ENCODE data around the gene PCDHA4.
"Not testable (repeated sequence)": the region's sequence is repeated elsewhere in the genome, so short reads cannot be mapped to it uniquely, and the experiment has no call there.

The PCDHA4 gene

DNA sequence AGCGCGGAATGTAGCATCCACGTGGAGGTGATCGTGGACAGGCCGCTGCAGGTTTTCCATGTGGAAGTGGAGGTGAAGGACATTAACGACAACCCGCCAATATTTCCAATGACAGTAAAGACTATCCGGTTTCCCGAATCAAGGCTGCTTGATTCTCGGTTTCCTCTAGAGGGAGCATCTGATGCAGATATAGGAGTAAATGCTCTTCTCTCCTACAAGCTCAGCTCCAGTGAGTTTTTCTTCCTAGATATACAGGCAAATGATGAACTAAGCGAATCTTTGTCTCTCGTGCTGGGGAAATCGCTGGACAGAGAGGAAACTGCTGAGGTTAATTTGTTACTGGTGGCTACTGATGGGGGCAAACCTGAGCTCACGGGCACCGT is 11.6 kb upstream of the PCDHA4 start:
- Histone ChIP-seq H3K4me3 (ENCODE audit: low read depth in 1 of 2, low read length in 2 of 2) (no peak overlapping the region), H3K27me3 (ENCODE audit: control insufficient read depth in 1 of 2, insufficient read depth in 2 of 2, low read length in 2 of 2) (no peaks in the 10 kb centered on the region), H3K36me3 (ENCODE audit: control insufficient read depth in 1 of 2, insufficient read depth in 2 of 2, low read length in 2 of 2) (no peaks in the 10 kb centered on the region), H3K27ac (ENCODE audit: low read depth, low read length) (no peak overlapping the region), H3K4me1 (ENCODE audit: control insufficient read depth in 1 of 2, insufficient read depth in 2 of 2, low read length in 2 of 2) (no peaks in the 10 kb centered on the region), H3K9ac (ENCODE audit: low read depth in 1 of 2, low read length in 2 of 2) (no peak overlapping the region), H3K9me3 (ENCODE audit: control insufficient read depth in 1 of 2, low read length in 2 of 2) (peaks cover 24% of the 10 kb centered on the region in 2 donors)

DNA sequence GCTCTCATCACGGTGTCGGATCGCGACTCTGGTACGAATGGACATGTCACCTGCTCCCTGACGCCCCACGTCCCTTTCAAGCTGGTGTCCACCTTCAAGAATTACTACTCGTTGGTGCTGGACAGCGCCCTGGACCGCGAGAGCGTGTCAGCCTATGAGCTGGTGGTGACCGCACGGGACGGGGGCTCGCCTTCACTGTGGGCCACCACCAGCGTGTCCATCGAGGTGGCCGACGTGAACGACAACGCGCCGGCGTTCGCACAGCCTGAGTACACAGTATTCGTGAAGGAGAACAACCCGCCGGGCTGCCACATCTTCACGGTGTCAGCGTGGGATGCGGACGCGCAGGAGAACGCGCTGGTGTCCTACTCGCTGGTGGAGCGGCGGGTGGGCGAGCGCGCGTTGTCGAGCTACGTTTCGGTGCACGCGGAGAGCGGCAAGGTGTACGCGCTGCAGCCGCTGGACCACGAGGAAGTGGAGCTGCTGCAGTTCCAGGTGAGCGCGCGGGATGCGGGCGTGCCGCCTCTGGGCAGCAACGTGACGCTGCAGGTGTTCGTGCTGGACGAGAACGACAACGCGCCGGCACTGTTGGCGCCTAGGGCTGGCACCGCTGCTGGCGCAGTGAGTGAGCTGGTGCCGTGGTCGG is 10.7 kb upstream of the PCDHA4 start:
- H3K27me3 ChIP-seq (ENCODE audit: control insufficient read depth in 1 of 2, insufficient read depth in 2 of 2, low read length in 2 of 2), result not testable (repeated sequence)
- peaks cover 24% of the 10 kb centered on the region in 2 donors for H3K9me3 ChIP-seq (ENCODE audit: control insufficient read depth in 1 of 2, low read length in 2 of 2)

DNA sequence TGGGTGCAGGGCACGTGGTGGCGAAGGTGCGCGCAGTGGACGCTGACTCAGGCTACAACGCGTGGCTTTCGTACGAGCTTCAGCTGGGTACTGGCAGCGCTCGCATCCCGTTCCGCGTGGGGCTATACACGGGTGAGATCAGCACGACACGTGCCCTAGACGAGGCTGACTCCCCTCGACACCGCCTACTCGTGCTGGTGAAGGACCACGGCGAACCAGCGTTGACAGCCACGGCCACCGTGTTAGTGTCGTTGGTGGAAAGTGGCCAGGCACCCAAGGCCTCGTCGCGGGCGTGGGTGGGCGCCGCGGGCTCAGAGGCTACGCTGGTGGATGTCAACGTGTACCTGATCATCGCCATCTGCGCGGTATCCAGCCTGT is 10.2 kb upstream of the PCDHA4 start:
- no peaks in the 10 kb centered on the region for H3K36me3 ChIP-seq (ENCODE audit: control insufficient read depth in 1 of 2, insufficient read depth in 2 of 2, low read length in 2 of 2)
- H3K9ac ChIP-seq (ENCODE audit: low read depth in 1 of 2, low read length in 2 of 2), result no peak overlapping the region
- peak overlapping the region in 1 of 2 donors; percentile 19 for H3K4me3 ChIP-seq (ENCODE audit: low read depth in 1 of 2, low read length in 2 of 2)
- H3K4me1 ChIP-seq (ENCODE audit: control insufficient read depth in 1 of 2, insufficient read depth in 2 of 2, low read length in 2 of 2), result no peaks in the 10 kb centered on the region
- no peak overlapping the region for H3K27ac ChIP-seq (ENCODE audit: low read depth, low read length)
- no peaks in the 10 kb centered on the region for H3K27me3 ChIP-seq (ENCODE audit: control insufficient read depth in 1 of 2, insufficient read depth in 2 of 2, low read length in 2 of 2)
- peaks cover 24 to 28% of the 10 kb centered on the region in 2 donors for H3K9me3 ChIP-seq (ENCODE audit: control insufficient read depth in 1 of 2, low read length in 2 of 2)

More for the DNA sequence above, 10.7 kb upstream of the PCDHA4 start:
- H3K27ac ChIP-seq (ENCODE audit: low read depth, low read length); H3K4me1 ChIP-seq (ENCODE audit: control insufficient read depth in 1 of 2, insufficient read depth in 2 of 2, low read length in 2 of 2); H3K36me3 ChIP-seq (ENCODE audit: control insufficient read depth in 1 of 2, insufficient read depth in 2 of 2, low read length in 2 of 2); H3K9ac ChIP-seq (ENCODE audit: low read depth in 1 of 2, low read length in 2 of 2): not testable (repeated sequence)
- peak overlapping the region in 1 of 2 donors; percentile 19 for H3K4me3 ChIP-seq (ENCODE audit: low read depth in 1 of 2, low read length in 2 of 2)

DNA sequence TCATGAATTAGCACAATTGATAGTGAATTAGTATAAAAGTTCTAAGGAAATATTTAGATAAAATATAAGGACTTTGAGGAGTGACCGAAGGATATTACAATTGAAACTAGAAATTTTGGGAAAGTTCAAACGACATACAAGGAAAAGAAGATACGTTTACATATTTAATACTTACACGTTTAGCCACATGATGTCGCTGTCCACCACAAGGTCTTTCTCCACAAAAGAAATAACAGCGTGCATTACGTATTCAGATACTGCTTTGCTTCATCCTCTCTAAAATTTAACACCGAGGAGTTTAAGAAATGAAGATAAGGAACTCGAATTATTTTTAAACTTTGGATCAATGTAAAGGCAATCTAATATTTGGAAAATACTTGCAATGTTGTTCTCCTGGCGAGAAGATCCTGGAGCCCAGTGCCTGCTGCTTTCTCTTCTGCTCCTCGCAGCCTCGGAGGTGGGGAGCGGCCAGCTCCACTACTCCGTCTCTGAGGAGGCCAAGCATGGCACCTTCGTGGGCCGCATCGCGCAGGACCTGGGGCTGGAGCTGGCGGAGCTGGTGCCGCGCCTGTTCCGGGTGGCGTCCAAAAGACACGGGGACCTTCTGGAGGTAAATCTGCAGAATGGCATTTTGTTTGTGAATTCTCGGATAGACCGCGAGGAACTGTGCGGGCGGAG is 5.9 kb upstream of the PCDHA4 start, which contains the start of gene PCDHA3:
Gene PCDHA3, plus strand, starts transcription at position 242 of the 678 bp plus-strand sequence.
- no peaks in the 10 kb centered on the region for H3K36me3 ChIP-seq (ENCODE audit: control insufficient read depth in 1 of 2, insufficient read depth in 2 of 2, low read length in 2 of 2)
- H3K4me1 ChIP-seq (ENCODE audit: control insufficient read depth in 1 of 2, insufficient read depth in 2 of 2, low read length in 2 of 2), result no peaks in the 10 kb centered on the region
- no peak within 1 kb of the TSS for H3K9ac ChIP-seq (ENCODE audit: low read depth in 1 of 2, low read length in 2 of 2)
- no peaks in the 10 kb centered on the region for H3K27me3 ChIP-seq (ENCODE audit: control insufficient read depth in 1 of 2, insufficient read depth in 2 of 2, low read length in 2 of 2)
- H3K9me3 ChIP-seq (ENCODE audit: control insufficient read depth in 1 of 2, low read length in 2 of 2), result peaks cover 21 to 23% of the 10 kb centered on the region in 2 donors
- no peak within 1 kb of the TSS for H3K27ac ChIP-seq (ENCODE audit: low read depth, low read length)
- peak within 1 kb of the TSS; percentile 6 to 23 for H3K4me3 ChIP-seq (ENCODE audit: low read depth in 1 of 2, low read length in 2 of 2)

DNA sequence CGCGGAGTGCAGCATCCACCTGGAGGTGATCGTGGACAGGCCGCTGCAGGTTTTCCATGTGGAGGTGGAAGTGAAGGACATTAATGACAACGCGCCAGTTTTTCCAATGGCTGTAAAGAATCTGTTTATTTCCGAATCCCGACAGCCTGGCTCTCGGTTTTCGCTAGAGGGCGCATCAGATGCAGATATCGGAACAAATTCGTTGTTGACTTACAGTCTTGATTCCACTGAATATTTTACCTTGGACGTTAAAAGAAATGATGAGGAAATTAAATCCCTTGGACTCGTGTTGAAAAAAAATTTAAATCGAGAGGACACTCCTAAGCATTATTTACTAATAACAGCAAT is 5.4 kb upstream of the PCDHA4 start:
- H3K36me3 ChIP-seq (ENCODE audit: control insufficient read depth in 1 of 2, insufficient read depth in 2 of 2, low read length in 2 of 2), result no peaks in the 10 kb centered on the region
- H3K27ac ChIP-seq (ENCODE audit: low read depth, low read length), result no peak overlapping the region
- no peak overlapping the region for H3K9ac ChIP-seq (ENCODE audit: low read depth in 1 of 2, low read length in 2 of 2)
- H3K9me3 ChIP-seq (ENCODE audit: control insufficient read depth in 1 of 2, low read length in 2 of 2), result peaks cover 16 to 19% of the 10 kb centered on the region in 2 donors
- H3K27me3 ChIP-seq (ENCODE audit: control insufficient read depth in 1 of 2, insufficient read depth in 2 of 2, low read length in 2 of 2), result no peaks in the 10 kb centered on the region
- no peaks in the 10 kb centered on the region for H3K4me1 ChIP-seq (ENCODE audit: control insufficient read depth in 1 of 2, insufficient read depth in 2 of 2, low read length in 2 of 2)
- H3K4me3 ChIP-seq (ENCODE audit: low read depth in 1 of 2, low read length in 2 of 2), result peak overlapping the region; percentile 6 to 23

DNA sequence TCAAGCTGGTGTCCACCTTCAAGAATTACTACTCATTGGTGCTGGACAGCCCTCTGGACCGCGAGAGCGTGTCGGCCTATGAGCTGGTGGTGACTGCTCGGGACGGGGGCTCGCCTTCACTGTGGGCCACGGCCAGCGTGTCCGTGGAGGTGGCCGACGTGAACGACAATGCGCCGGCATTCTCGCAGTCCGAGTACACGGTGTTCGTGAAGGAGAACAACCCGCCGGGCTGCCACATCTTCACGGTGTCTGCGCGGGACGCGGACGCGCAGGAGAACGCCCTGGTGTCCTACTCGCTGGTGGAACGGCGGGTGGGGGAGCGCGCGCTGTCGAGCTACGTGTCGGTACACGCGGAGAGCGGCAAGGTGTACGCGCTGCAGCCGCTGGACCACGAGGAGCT is 4.5 kb upstream of the PCDHA4 start:
- not testable (repeated sequence) for H3K4me1 ChIP-seq (ENCODE audit: control insufficient read depth in 1 of 2, insufficient read depth in 2 of 2, low read length in 2 of 2); H3K36me3 ChIP-seq (ENCODE audit: control insufficient read depth in 1 of 2, insufficient read depth in 2 of 2, low read length in 2 of 2); H3K27me3 ChIP-seq (ENCODE audit: control insufficient read depth in 1 of 2, insufficient read depth in 2 of 2, low read length in 2 of 2); H3K9ac ChIP-seq (ENCODE audit: low read depth in 1 of 2, low read length in 2 of 2); H3K4me3 ChIP-seq (ENCODE audit: low read depth in 1 of 2, low read length in 2 of 2); H3K27ac ChIP-seq (ENCODE audit: low read depth, low read length)
- H3K9me3 ChIP-seq (ENCODE audit: control insufficient read depth in 1 of 2, low read length in 2 of 2), result peaks cover 10 to 13% of the 10 kb centered on the region in 2 donors

DNA sequence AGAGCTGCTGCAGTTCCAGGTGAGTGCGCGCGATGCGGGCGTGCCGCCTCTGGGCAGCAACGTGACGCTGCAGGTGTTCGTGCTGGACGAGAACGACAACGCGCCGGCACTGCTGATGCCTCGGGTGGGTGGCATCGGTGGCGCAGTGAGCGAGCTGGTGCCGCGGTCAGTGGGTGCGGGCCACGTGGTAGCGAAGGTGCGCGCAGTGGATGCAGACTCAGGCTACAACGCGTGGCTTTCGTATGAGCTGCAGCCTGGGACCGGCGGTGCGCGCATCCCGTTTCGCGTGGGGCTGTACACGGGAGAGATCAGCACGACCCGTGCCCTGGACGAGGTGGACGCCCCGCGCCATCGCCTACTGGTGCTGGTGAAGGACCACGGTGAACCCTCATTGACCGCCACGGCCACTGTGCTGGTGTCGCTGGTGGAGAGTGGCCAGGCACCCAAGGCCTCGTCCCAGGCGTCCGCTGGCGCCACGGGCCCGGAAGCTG is 4.0 kb upstream of the PCDHA4 start:
- H3K9me3 ChIP-seq (ENCODE audit: control insufficient read depth in 1 of 2, low read length in 2 of 2), result peaks cover 12 to 15% of the 10 kb centered on the region in 2 donors
- no peak overlapping the region for H3K4me3 ChIP-seq (ENCODE audit: low read depth in 1 of 2, low read length in 2 of 2)
- no peak overlapping the region for H3K9ac ChIP-seq (ENCODE audit: low read depth in 1 of 2, low read length in 2 of 2)
- no peaks in the 10 kb centered on the region for H3K4me1 ChIP-seq (ENCODE audit: control insufficient read depth in 1 of 2, insufficient read depth in 2 of 2, low read length in 2 of 2)
- no peaks in the 10 kb centered on the region for H3K27me3 ChIP-seq (ENCODE audit: control insufficient read depth in 1 of 2, insufficient read depth in 2 of 2, low read length in 2 of 2)
- H3K36me3 ChIP-seq (ENCODE audit: control insufficient read depth in 1 of 2, insufficient read depth in 2 of 2, low read length in 2 of 2), result no peaks in the 10 kb centered on the region
- H3K27ac ChIP-seq (ENCODE audit: low read depth, low read length), result no peak overlapping the region

DNA sequence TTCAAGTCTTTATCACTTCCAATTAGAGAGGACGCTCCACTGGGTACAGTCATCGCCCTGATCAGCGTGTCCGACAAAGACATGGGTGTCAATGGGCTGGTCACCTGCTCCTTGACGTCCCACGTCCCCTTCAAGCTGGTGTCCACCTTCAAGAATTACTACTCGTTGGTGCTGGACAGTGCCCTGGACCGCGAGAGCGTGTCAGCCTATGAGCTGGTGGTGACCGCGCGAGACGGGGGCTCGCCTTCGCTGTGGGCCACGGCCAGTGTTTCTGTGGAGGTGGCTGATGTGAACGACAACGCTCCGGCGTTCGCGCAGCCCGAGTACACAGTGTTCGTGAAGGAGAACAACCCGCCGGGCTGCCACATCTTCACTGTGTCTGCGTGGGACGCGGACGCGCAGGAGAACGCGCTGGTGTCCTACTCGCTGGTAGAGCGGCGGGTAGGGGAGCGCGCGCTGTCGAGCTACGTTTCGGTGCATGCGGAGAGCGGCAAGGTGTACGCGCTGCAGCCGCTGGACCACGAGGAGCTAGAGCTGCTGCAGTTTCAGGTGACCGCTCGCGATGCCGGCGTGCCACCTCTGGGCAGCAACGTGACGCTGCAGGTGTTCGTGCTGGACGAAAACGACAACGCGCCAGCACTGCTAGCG is 1.5 kb downstream of the PCDHA4 start:
- H3K9ac ChIP-seq (ENCODE audit: low read depth in 1 of 2, low read length in 2 of 2); H3K27me3 ChIP-seq (ENCODE audit: control insufficient read depth in 1 of 2, insufficient read depth in 2 of 2, low read length in 2 of 2); H3K36me3 ChIP-seq (ENCODE audit: control insufficient read depth in 1 of 2, insufficient read depth in 2 of 2, low read length in 2 of 2); H3K27ac ChIP-seq (ENCODE audit: low read depth, low read length); H3K4me1 ChIP-seq (ENCODE audit: control insufficient read depth in 1 of 2, insufficient read depth in 2 of 2, low read length in 2 of 2); H3K4me3 ChIP-seq (ENCODE audit: low read depth in 1 of 2, low read length in 2 of 2): not testable (repeated sequence)
- H3K9me3 ChIP-seq (ENCODE audit: control insufficient read depth in 1 of 2, low read length in 2 of 2), result peaks cover 9 to 16% of the 10 kb centered on the region in 2 donors

DNA sequence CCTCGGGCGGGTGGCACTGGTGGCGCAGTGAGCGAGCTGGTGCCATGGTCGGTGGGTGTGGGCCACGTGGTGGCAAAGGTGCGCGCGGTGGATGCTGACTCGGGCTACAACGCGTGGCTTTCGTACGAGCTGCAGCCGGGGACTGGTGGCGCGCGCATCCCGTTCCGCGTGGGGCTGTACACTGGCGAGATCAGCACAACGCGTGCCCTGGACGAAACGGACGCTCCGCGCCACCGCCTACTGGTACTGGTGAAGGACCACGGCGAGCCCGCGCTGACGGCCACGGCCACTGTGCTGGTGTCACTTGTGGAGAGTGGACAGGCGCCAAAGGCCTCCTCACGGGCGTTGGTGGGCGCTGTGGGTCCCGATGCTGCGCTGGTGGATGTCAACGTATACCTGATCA is 2.0 kb downstream of the PCDHA4 start:
- no peak overlapping the region for H3K9ac ChIP-seq (ENCODE audit: low read depth in 1 of 2, low read length in 2 of 2)
- H3K4me3 ChIP-seq (ENCODE audit: low read depth in 1 of 2, low read length in 2 of 2), result no peak overlapping the region
- no peaks in the 10 kb centered on the region for H3K4me1 ChIP-seq (ENCODE audit: control insufficient read depth in 1 of 2, insufficient read depth in 2 of 2, low read length in 2 of 2)
- no peak overlapping the region for H3K27ac ChIP-seq (ENCODE audit: low read depth, low read length)
- H3K27me3 ChIP-seq (ENCODE audit: control insufficient read depth in 1 of 2, insufficient read depth in 2 of 2, low read length in 2 of 2), result no peaks in the 10 kb centered on the region
- no peaks in the 10 kb centered on the region for H3K36me3 ChIP-seq (ENCODE audit: control insufficient read depth in 1 of 2, insufficient read depth in 2 of 2, low read length in 2 of 2)
- H3K9me3 ChIP-seq (ENCODE audit: control insufficient read depth in 1 of 2, low read length in 2 of 2), result peaks cover 11 to 16% of the 10 kb centered on the region in 2 donors
